ENCODE data around the gene CD180.

DNA sequence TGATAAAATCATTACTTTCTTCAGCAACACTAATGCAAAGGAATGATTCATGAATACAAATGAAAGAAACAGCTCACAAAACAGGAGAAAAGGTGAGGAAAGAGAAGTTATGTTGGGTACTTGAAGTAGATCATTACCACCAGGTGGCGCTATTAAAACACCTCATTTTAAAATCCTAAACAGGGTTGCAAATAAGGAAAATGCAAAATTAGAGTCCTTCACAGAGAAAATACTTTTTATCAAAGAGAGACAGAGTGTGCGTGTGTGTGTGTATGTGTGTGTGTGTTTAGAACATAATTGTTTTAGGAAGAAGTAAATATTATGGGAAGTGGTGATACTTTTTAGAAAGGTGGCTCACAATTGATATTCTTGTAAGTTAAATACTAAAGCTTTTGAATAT is 49.5 kb upstream of the CD180 start:
- no peak for TF ChIP-seq EP300 (IDR thresholded peaks at IDR 0.05)
- no peak for TF ChIP-seq POLR2A (IDR thresholded peaks at IDR 0.05)

Measured in stomach (tissue), 4 donors.